Measurements from ENCODE around the gene HOXA10. TPM values are rescaled to one million over a fixed set of nuclear protein-coding genes. Genes with fewer than 3 reads are reported as not detected.

Gene HOXA10
- total RNA-seq, 1 experiment from 2014 or later, result 19.6 TPM

DNA sequence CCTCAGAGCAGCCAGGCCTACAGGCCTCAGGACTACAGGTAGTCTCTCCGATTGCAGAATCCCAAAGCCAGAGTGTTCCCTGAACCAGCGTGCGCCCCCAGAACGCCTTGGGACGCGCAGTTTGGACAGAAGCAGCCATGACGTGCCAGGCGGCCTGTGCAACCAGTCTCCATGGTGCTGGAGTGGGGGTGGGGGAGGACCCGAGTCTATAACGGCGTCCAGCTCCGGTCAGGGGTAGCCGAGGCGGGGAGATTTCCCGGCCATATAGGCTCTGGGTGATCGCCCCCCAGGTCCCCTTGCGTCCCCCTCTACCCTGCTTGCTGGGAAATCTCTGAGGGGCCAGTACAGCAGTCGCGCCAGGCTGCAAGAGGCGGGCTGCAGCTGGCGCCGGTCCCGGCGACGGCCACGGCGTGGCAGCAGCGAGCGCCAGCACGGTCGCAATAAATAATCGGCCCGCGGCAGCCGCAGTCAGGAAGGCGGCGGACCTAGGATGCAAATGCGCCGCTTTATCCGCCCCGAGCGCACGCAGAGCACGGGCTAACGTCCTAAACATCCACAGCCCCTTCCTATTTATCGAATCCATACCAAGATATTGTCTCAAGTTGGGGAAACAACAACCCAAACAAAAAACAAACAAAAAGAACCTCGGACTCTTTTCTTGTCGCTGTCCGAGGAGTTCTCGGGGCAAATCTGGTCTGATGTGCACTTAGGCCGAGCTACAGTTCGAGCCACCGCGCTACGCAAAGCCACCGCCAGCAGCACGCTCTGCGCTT lies 23.4 kb downstream of the HOXA10 start:
- ATAC-seq, result peak; percentile 62
- BruUV-seq (replicated peaks), result TSS peak; percentile 65
- Histone ChIP-seq H3K27me3 (ENCODE audit: insufficient read depth, low read length) (no peaks in the 10 kb centered on the region), H3K4me2 (ENCODE audit: low read length) (peak overlapping the region; percentile 95), H3K79me2 (ENCODE audit: insufficient read depth, low read length) (peaks cover 51% of the 10 kb centered on the region), H3K9me2 (ENCODE audit: insufficient read depth) (no peaks in the 10 kb centered on the region), H3K36me3 (ENCODE audit: control insufficient read depth in 1 of 2, insufficient read depth in 2 of 2, low read length in 2 of 2) (no peaks in the 10 kb centered on the region), H4K20me1 (ENCODE audit: insufficient read depth) (no peaks in the 10 kb centered on the region), H3K9me3 (ENCODE audit: control insufficient read depth in 1 of 2, insufficient read depth in 1 of 2, low read depth in 1 of 2, low read length in 2 of 2) (no peaks in the 10 kb centered on the region), H3K9ac (ENCODE audit: low read length) (peak overlapping the region; percentile 74), H2AFZ (ENCODE audit: low read depth, low read length, poor library complexity, severe bottlenecking) (peak overlapping the region; percentile 63), H3K4me3 (replicated peaks in 1 of 2; ENCODE audit: low read depth in 1 of 2, low read length in 2 of 2) (peak overlapping the region; percentile 60 to 71), H3K4me1 (ENCODE audit: control insufficient read depth in 1 of 2, insufficient read depth in 2 of 2, low read length in 2 of 2) (peaks cover 30 to 69% of the 10 kb centered on the region in 2 experiments), H3K27ac (ENCODE audit: low read depth, low read length) (peak overlapping the region; percentile 82)
- RAD21 ChIA-PET (ENCODE audit: low non-redundant PET in 1 of 2, low total read pairs in 2 of 2, uncharacterized antibody in 2 of 2, unreplicated experiment in 2 of 2), result interaction anchor here in 1 of 2 experiments (1.0 to 1.2 kb wide), 4 partner anchors 10 to 781 kb away, joined by 3 to 4 read pairs (median 3); no protein-coding TSS in a partner anchor
- CTCF ChIA-PET, result interaction anchor here (0.6 to 3.7 kb wide), 8 partner anchors 11 to 469 kb away, joined by 3 to 27 read pairs (median 4); no protein-coding TSS in a partner anchor
- TF ChIP-seq POLR2AphosphoS5 (IDR thresholded peaks at IDR 0.05; ENCODE audit: low read depth, low read length) (peak; percentile 75), TCF7L2 (IDR thresholded peaks at IDR 0.05; ENCODE audit: borderline replicate concordance, extremely low read depth, insufficient read depth, insufficient read length) (peak; percentile 43), ZFX (IDR thresholded peaks at IDR 0.05) (peak; percentile 89), YY1 (IDR thresholded peaks at IDR 0.05; ENCODE audit: extremely low read depth, insufficient replicate concordance, low read depth, low read length) (peak; percentile 61), RAD21 (IDR thresholded peaks at IDR 0.05; ENCODE audit: low read depth) (no peak), POLR2A (IDR thresholded peaks at IDR 0.05; ENCODE audit: borderline replicate concordance, extremely low read depth, insufficient read depth, insufficient read length) (peak; percentile 83), CTCF (IDR thresholded peaks at IDR 0.05 in 2 of 3, conservative IDR thresholded peaks at IDR 0.05 in 1 of 3; ENCODE audit: borderline replicate concordance in 1 of 3, insufficient read depth in 1 of 3, low read depth in 2 of 3, low read length in 2 of 3) (peak in 2 of 3 experiments; percentile 76 to 83; a peak in 4 of 6 replicates), EZH2phosphoT487 (IDR thresholded peaks at IDR 0.05; ENCODE audit: borderline replicate concordance) (no peak)
- POLR2A ChIA-PET, result interaction anchor here (0.8 to 2.5 kb wide), 6 partner anchors 9 to 470 kb away, joined by 3 to 8 read pairs (median 4); no protein-coding TSS in a partner anchor
- intact Hi-C loops (cut with micrococcal nuclease), result loop anchor here (5.0 kb wide), 1 partner anchor 298 kb away; no protein-coding TSS in a partner anchor
- no peak for DNase-seq (ENCODE audit: low read depth, low spot score)
